Measurements from ENCODE around the gene MAP4K3. TPM values are rescaled to one million over a fixed set of nuclear protein-coding genes. Genes with fewer than 3 reads are reported as not detected.

MAP4K3 gene
- total and polyA plus RNA-seq, 9 donors, result 20.6 to 96.4 (median 53.0) TPM

GRCh38 chr2:39395313-39395712, 41.8 kb downstream of the MAP4K3 start:
- H3K27ac ChIP-seq, result no peak overlapping the region
- WGBS, 3 donors, result 84 to 90% (median 86%) methylated on average over 2 of the region's 2 CpGs
- H3K9me3 ChIP-seq, result no peaks in the 10 kb centered on the region
- H3K4me1 ChIP-seq (ENCODE audit: insufficient read depth), result no peaks in the 10 kb centered on the region
- intact Hi-C loops (cut with DNase I), result no loop called here
- no peak overlapping the region for H3K4me3 ChIP-seq
- TF ChIP-seq POLR2A (IDR thresholded peaks at IDR 0.05) (no peak), CTCF (IDR thresholded peaks at IDR 0.05) (no peak), EP300 (IDR thresholded peaks at IDR 0.05) (no peak)
- no peaks in the 10 kb centered on the region for H3K27me3 ChIP-seq
- no peaks in the 10 kb centered on the region for H3K36me3 ChIP-seq
- no peak for DNase-seq

GRCh38 chr2:39394516-39394961, 42.5 kb downstream of the MAP4K3 start:
- WGBS, 3 donors, result 44 to 52% (median 50%) methylated on average over 5 of the region's 5 CpGs
- no peaks in the 10 kb centered on the region for H3K36me3 ChIP-seq
- H3K4me3 ChIP-seq, result no peak overlapping the region
- no peak for DNase-seq
- H3K27ac ChIP-seq, result no peak overlapping the region
- TF ChIP-seq CTCF (IDR thresholded peaks at IDR 0.05), result no peak
- TF ChIP-seq POLR2A (IDR thresholded peaks at IDR 0.05), result no peak
- TF ChIP-seq EP300 (IDR thresholded peaks at IDR 0.05), result no peak
- no peaks in the 10 kb centered on the region for H3K27me3 ChIP-seq
- intact Hi-C loops (cut with DNase I), result no loop called here
- H3K4me1 ChIP-seq (ENCODE audit: insufficient read depth), result no peaks in the 10 kb centered on the region
- no peaks in the 10 kb centered on the region for H3K9me3 ChIP-seq

GRCh38 chr2:39392672-39393071, 44.4 kb downstream of the MAP4K3 start:
- Histone ChIP-seq H3K9me3 (no peaks in the 10 kb centered on the region), H3K27ac (no peak overlapping the region), H3K27me3 (no peaks in the 10 kb centered on the region), H3K4me1 (ENCODE audit: insufficient read depth) (no peaks in the 10 kb centered on the region), H3K4me3 (no peak overlapping the region), H3K36me3 (no peaks in the 10 kb centered on the region)
- intact Hi-C loops (cut with DNase I), result no loop called here
- 48 to 74% (median 73%) methylated on average over 2 of the region's 2 CpGs for WGBS, 3 donors
- TF ChIP-seq CTCF (IDR thresholded peaks at IDR 0.05) (no peak), POLR2A (IDR thresholded peaks at IDR 0.05) (no peak), EP300 (IDR thresholded peaks at IDR 0.05) (no peak)
- DNase-seq, result no peak

GRCh38 chr2:39390216-39390615, 46.9 kb downstream of the MAP4K3 start:
- H3K4me3 ChIP-seq, result no peak overlapping the region
- H3K9me3 ChIP-seq, result no peaks in the 10 kb centered on the region
- intact Hi-C loops (cut with DNase I), result no loop called here
- H3K27me3 ChIP-seq, result no peaks in the 10 kb centered on the region
- H3K27ac ChIP-seq, result no peak overlapping the region
- H3K4me1 ChIP-seq (ENCODE audit: insufficient read depth), result no peaks in the 10 kb centered on the region
- no peak for DNase-seq
- WGBS, 3 donors, result 87 to 94% (median 93%) methylated on average over 4 of the region's 4 CpGs
- no peaks in the 10 kb centered on the region for H3K36me3 ChIP-seq
- no peak for TF ChIP-seq POLR2A (IDR thresholded peaks at IDR 0.05)
- TF ChIP-seq CTCF (IDR thresholded peaks at IDR 0.05), result no peak
- no peak for TF ChIP-seq EP300 (IDR thresholded peaks at IDR 0.05)
